ENCODE results near the gene ZNF649. TPM values are rescaled to one million over a fixed set of nuclear protein-coding genes. Genes with fewer than 3 reads are reported as not detected.

ZNF649 gene
- total and polyA plus RNA-seq, 10 of the 15 experiments (the other 5 are each of a cell fraction or from before 2014, with no cell fraction given): 0.87 to 9.7 (median 4.7) TPM

- TF ChIP-seq, protein P1, sequence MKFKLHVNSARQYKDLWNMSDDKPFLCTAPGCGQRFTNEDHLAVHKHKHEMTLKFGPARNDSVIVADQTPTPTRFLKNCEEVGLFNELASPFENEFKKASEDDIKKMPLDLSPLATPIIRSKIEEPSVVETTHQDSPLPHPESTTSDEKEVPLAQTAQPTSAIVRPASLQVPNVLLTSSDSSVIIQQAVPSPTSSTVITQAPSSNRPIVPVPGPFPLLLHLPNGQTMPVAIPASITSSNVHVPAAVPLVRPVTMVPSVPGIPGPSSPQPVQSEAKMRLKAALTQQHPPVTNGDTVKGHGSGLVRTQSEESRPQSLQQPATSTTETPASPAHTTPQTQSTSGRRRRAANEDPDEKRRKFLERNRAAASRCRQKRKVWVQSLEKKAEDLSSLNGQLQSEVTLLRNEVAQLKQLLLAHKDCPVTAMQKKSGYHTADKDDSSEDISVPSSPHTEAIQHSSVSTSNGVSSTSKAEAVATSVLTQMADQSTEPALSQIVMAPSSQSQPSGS (IDR thresholded peaks at IDR 0.05; ENCODE audit: low read length): no peak
- TF ChIP-seq NFYA (IDR thresholded peaks at IDR 0.05; ENCODE audit: borderline replicate concordance, low read depth, low read length) (no peak), BCL11A (IDR thresholded peaks at IDR 0.05; ENCODE audit: low read depth, low read length) (0 out of 2 replicates have a peak, but pooled peaks have one; percentile 3), TCF7 (IDR thresholded peaks at IDR 0.05; ENCODE audit: borderline replicate concordance) (no peak), MXI1 (IDR thresholded peaks at IDR 0.05; ENCODE audit: low read depth, low read length) (peak; percentile 69), IKZF2 (IDR thresholded peaks at IDR 0.05) (no peak; a peak in 2 of 4 replicates), EZH2 (IDR thresholded peaks at IDR 0.05; ENCODE audit: borderline replicate concordance, control insufficient read depth, low read depth, low read length) (no peak), SIN3A (IDR thresholded peaks at IDR 0.05; ENCODE audit: low read depth, low read length) (peak; percentile 67; the same call in 1 of the 2 replicates), RCOR1 (conservative IDR thresholded peaks at IDR 0.05; ENCODE audit: low read depth, low read length) (peak; percentile 97; the same call in 1 of the 2 replicates), YY1 (IDR thresholded peaks at IDR 0.05; ENCODE audit: low read depth, low read length) (peak; percentile 100), HCFC1 (IDR thresholded peaks at IDR 0.05; ENCODE audit: low read length) (peak; percentile 86), HDGF (IDR thresholded peaks at IDR 0.05) (peak; percentile 85; the same call in 1 of the 2 replicates), ATF3 (IDR thresholded peaks at IDR 0.05; ENCODE audit: borderline replicate concordance, extremely low read depth, low read depth, low read length) (no peak), EGR1 (IDR thresholded peaks at IDR 0.05; ENCODE audit: borderline replicate concordance in 1 of 2, low read depth in 2 of 2, low read length in 2 of 2) (peak in 1 of 2 experiments; percentile 21; a peak in 1 of 3 replicates), SREBF2 (IDR thresholded peaks at IDR 0.05; ENCODE audit: low read length) (no peak), SPI1 (IDR thresholded peaks at IDR 0.05; ENCODE audit: borderline replicate concordance, insufficient read depth, low read depth, low read length) (no peak), POLR2AphosphoS5 (IDR thresholded peaks at IDR 0.05; ENCODE audit: low read length) (peak; percentile 66), KLF5 (IDR thresholded peaks at IDR 0.05; ENCODE audit: partially characterized antibody) (no peak), CBFB (IDR thresholded peaks at IDR 0.05; ENCODE audit: low read depth) (peak; percentile 77; the same call in 1 of the 2 replicates)
- TF ChIP-seq, protein P2, sequence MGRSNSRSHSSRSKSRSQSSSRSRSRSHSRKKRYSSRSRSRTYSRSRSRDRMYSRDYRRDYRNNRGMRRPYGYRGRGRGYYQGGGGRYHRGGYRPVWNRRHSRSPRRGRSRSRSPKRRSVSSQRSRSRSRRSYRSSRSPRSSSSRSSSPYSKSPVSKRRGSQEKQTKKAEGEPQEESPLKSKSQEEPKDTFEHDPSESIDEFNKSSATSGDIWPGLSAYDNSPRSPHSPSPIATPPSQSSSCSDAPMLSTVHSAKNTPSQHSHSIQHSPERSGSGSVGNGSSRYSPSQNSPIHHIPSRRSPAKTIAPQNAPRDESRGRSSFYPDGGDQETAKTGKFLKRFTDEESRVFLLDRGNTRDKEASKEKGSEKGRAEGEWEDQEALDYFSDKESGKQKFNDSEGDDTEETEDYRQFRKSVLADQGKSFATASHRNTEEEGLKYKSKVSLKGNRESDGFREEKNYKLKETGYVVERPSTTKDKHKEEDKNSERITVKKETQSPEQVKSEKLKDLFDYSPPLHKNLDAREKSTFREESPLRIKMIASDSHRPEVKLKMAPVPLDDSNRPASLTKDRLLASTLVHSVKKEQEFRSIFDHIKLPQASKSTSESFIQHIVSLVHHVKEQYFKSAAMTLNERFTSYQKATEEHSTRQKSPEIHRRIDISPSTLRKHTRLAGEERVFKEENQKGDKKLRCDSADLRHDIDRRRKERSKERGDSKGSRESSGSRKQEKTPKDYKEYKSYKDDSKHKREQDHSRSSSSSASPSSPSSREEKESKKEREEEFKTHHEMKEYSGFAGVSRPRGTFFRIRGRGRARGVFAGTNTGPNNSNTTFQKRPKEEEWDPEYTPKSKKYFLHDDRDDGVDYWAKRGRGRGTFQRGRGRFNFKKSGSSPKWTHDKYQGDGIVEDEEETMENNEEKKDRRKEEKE (IDR thresholded peaks at IDR 0.05): no peak
- TF ChIP-seq, protein P3, sequence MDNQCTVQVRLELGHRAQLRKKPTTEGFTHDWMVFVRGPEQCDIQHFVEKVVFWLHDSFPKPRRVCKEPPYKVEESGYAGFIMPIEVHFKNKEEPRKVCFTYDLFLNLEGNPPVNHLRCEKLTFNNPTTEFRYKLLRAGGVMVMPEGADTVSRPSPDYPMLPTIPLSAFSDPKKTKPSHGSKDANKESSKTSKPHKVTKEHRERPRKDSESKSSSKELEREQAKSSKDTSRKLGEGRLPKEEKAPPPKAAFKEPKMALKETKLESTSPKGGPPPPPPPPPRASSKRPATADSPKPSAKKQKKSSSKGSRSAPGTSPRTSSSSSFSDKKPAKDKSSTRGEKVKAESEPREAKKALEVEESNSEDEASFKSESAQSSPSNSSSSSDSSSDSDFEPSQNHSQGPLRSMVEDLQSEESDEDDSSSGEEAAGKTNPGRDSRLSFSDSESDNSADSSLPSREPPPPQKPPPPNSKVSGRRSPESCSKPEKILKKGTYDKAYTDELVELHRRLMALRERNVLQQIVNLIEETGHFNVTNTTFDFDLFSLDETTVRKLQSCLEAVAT (IDR thresholded peaks at IDR 0.05): peak; percentile 85
These were observed at the start of gene ZNF649 (continued) for GRCh38 chr19:51904331-51905165.
